Bronchial epithelial cell (primary cell): ENCODE measurements around the gene ITPK1. TPM values are rescaled to one million over a fixed set of nuclear protein-coding genes. Genes with fewer than 3 reads are reported as not detected.
A peak's percentile ranks its signal among the peaks of the same experiment; 100 is the strongest.

ENCODE experiments used
- DNase-seq: peaks from one replicate; pipeline ENCODE4 v3.0.0-alpha.2; 2010; ENCODE audit warnings: low read depth
- FAIRE-seq: peaks from 2 replicates; lab custom pipeline; 2011; peaks lifted over from hg19 to GRCh38; lab: Jason Lieb, UNC
- H3K27me3 ChIP-seq: 2 replicates; pipeline ENCODE4 v1.5.1; 2011; ENCODE audit warnings: low read length; ENCODE audit not compliant: control insufficient read depth, insufficient read depth
- H3K36me3 ChIP-seq: 2 replicates; pipeline ENCODE4 v1.5.1; 2011; ENCODE audit warnings: low read length; ENCODE audit not compliant: control insufficient read depth, insufficient read depth
- H3K4me3 ChIP-seq: 2 replicates; pipeline ENCODE4 v1.5.1; 2011; ENCODE audit warnings: mild to moderate bottlenecking, low read depth, low read length, control low read depth
- total RNA-seq: library from RNA; depleted of rRNA; stranded (reverse); fragments of >200 nt; gene quantifications from 2 replicates; pipeline ENCODE4 v1.2.1, GENCODE V29; 2014
- TF ChIP-seq, protein P1 (sequence below): IDR thresholded peaks from 2 replicates; pipeline ENCODE4 v1.5.1; 2011; ENCODE audit warnings: mild to moderate bottlenecking, moderate library complexity, low read length, control low read depth, inconsistent platforms; ENCODE audit not compliant: insufficient read depth, severe bottlenecking

The ITPK1 gene
- total RNA-seq, 1 donor from 2014 or later = 39.8 TPM

DNA sequence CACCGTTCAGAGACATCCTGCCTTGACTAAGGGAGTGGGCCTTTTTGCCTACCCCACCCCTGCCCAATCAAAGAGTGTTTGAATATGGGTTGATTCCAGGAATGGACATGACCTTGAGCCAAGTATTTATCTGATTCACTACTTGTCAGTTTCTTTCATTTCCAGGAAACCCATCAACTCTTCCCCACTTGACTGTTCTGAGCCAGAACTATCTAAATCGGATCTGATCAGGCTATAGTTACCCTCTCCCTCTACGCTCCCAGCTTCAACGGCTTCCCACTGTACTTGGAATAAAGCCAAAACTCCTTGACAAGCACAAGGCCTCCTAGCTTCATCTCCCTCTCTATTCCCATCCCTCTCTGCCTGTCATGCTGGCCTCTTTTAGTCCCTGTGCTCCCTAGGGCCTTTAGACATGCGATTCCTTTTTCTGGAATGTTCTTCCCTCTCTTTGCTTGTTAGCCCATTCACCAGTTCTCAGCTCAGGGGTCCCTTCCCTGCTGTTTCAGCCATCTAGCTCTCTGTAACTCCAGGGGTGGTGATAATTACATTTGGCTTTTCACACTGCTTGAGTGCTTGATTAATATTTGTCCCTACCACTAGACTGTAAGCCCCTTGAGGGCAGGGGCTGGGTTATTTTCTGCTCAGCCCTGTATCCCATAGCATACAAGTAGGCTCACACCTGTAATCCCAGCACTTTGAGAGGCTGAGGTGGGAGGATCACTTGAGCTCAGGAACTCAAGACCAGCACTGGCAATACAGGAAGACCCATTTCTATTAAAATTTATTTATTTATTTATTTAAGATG, 5.5 kb upstream of the ITPK1 start:
- Histone ChIP-seq H3K4me3 (no peak overlapping the region), H3K36me3 (no peaks in the 10 kb centered on the region), H3K27me3 (no peaks in the 10 kb centered on the region)
- FAIRE-seq (no peak), DNase-seq (no peak)
- TF ChIP-seq, protein P1, sequence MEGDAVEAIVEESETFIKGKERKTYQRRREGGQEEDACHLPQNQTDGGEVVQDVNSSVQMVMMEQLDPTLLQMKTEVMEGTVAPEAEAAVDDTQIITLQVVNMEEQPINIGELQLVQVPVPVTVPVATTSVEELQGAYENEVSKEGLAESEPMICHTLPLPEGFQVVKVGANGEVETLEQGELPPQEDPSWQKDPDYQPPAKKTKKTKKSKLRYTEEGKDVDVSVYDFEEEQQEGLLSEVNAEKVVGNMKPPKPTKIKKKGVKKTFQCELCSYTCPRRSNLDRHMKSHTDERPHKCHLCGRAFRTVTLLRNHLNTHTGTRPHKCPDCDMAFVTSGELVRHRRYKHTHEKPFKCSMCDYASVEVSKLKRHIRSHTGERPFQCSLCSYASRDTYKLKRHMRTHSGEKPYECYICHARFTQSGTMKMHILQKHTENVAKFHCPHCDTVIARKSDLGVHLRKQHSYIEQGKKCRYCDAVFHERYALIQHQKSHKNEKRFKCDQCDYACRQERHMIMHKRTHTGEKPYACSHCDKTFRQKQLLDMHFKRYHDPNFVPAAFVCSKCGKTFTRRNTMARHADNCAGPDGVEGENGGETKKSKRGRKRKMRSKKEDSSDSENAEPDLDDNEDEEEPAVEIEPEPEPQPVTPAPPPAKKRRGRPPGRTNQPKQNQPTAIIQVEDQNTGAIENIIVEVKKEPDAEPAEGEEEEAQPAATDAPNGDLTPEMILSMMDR = no peak

DNA sequence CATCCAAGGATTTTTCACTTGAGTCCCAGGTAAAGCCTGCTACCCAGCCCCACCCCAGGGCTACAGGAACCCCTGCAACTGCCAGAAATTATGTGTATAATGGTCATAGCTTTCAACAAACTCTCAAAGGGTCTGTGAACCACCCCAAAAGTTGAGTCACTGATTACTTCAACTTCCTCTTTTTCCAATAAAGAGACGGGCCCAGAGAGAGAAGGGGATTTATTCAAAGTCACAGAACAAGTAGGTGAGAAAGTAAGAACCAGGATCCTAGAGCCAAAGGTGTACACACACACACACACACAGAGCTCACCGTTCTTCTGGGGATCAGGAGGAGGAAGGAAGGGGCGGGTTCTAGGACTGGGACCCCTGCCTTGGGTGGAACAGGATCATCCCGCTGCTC, 4.8 kb upstream of the ITPK1 start:
- DNase-seq (peak; percentile 12), FAIRE-seq (no peak)
- no peaks in the 10 kb centered on the region for H3K36me3 ChIP-seq
- no peak overlapping the region for H3K4me3 ChIP-seq
- TF ChIP-seq, protein P1 = no peak
- H3K27me3 ChIP-seq = no peaks in the 10 kb centered on the region

DNA sequence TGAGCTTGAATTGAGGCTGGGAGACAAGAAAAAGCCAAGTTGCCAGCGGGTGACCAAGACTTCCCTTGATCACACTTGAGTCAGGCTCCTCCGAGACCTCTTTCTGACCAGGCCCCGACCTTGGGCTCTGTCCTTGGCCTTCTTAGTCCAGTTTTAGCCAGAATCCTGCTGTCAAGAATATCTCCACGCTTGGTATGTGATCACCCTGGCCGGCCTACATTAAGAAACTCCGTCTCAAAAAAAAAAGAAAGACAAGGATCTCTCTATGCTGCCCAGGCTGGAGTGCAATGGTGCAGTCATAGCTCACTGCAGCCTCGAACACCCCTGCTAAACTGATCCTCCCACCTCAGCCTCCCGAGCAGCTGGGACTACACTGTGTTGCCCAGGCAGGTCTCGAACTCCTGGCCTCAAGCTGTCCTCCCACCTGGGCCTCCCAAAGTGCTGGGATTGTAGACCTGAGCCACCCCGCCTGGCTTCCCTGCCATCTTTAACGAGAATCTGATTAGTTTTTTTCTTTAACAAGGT, 1.0 kb upstream of the ITPK1 start:
- no peak for DNase-seq
- TF ChIP-seq, protein P1 = no peak
- no peaks in the 10 kb centered on the region for H3K36me3 ChIP-seq
- peak overlapping the region; percentile 79 for H3K4me3 ChIP-seq
- no peaks in the 10 kb centered on the region for H3K27me3 ChIP-seq
- no peak for FAIRE-seq

DNA sequence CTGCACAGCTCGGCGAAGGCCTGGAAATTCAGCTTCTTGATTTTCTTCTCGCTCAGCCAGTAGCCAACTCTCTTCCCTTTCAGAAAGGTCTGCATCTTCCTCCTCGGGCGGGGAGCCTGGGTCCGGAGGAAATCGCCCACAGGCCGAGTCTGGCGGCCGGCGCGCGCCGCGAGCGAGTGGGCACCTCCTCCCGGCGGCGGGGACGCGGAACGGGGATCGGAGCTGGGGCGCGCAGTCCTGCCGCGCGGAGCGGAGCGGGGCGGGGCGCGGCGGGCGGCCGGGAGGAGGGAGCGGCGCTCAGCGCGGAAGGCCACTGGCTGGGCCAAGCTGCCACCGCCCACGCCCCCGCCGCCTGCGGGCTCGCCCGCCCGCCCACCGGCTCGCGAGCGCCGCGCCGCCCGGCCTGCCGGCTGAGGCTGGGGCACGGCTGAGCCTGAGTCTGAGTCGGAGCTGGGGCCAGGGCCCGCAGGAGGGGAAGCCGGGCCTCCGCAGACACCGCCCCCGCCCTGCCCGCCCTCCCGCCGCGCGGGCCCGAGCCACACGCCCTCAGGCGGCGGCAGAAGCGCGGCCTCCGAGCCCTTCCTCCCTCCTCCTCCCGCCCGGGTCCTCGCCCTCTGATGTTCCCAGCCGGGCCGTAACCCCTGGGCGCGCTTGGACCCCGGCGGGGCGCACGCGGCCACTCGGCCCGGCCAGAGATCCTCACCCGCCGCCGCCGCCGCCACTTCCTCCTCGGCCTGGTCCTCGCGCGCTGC, 480 bp downstream of the ITPK1 start:
- DNase-seq (peak; percentile 73), FAIRE-seq (no peak)
- no peaks in the 10 kb centered on the region for H3K27me3 ChIP-seq
- H3K36me3 ChIP-seq = no peaks in the 10 kb centered on the region
- peak overlapping the region; percentile 79 for H3K4me3 ChIP-seq
- TF ChIP-seq, protein P1 = no peak

DNA sequence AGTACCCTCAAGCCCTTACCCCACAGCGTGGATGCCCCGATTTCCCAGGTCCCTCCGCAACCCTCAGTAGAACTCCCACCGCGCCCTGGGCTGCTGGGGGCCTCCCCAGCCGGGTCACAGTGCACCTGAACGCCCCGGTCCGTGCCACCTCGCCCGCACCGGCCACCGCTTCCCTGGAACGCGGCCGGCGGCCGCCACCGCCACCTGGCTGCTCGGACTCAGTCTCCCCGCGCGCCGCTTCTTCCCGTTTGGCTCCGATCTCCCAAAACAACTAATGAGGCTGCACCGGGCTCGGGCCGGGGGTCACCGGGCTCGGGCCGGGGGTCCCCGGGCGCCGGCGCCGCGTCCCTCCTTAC, 1.0 kb downstream of the ITPK1 start:
- FAIRE-seq (no peak), DNase-seq (no peak)
- TF ChIP-seq, protein P1 = peak; percentile 15
- H3K36me3 ChIP-seq = no peaks in the 10 kb centered on the region
- no peaks in the 10 kb centered on the region for H3K27me3 ChIP-seq
- H3K4me3 ChIP-seq = peak overlapping the region; percentile 79
